ENCODE data around the gene FGF11. TPM values are rescaled to one million over a fixed set of nuclear protein-coding genes. Genes with fewer than 3 reads are reported as not detected.

The FGF11 gene
- total and polyA plus RNA-seq, 2 experiments from 2014 or later = 50.4 to 51.9 TPM

DNA sequence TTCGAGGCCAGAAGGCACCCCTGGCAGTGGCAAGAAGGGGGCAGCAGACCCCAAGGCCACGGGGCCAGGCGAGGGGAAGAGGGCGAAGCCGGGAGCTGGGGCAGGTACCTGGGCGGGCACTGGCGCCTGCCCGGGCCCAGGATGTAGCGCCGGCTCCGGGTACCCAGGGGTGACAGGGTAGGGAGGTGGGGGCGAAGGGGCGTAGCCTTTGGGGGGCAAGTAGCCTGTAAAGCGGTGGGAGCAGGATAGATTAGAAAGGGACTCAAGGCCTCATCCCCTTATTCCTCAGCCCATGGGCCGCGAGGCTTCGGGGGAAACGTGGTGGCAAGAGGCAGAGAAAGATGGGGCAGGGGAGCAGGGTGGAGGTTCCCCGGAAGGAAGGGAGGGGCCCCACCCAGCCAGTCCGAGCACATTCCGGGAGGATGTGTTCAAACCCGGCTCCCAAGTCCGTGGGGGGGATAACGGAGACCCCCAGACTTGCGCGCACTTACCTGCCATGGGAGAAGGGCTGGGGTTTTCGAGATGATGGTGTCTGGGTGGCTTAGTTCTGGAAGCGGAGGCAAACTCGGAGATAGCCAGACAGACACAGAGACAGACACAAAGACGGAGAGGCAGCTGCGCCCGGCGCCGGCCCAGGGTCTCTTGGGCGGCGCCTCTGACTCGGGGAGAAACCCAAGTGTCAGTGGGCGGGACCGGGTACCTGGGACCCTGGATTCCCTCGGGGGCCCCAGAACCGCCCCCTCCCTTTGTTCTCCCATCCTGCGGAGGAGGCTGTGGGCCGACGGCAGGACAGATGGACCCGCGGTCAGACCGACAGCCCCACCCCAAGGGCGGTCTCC is 45.5 kb upstream of the FGF11 start:
- peak overlapping the region; percentile 74 for H3K4me3 ChIP-seq
- H3K9me3 ChIP-seq (ENCODE audit: low read depth) = no peaks in the 10 kb centered on the region
- no peaks in the 10 kb centered on the region for H3K27me3 ChIP-seq
- DNase-seq (ENCODE audit: low read depth in 1 of 2, low spot score in 1 of 2) = peak; percentile 16 to 60
- H3K27ac ChIP-seq = no peak overlapping the region
- H3K4me1 ChIP-seq (ENCODE audit: low read depth) = peaks cover 4% of the 10 kb centered on the region
- no peaks in the 10 kb centered on the region for H3K36me3 ChIP-seq
- TF ChIP-seq, protein P1, sequence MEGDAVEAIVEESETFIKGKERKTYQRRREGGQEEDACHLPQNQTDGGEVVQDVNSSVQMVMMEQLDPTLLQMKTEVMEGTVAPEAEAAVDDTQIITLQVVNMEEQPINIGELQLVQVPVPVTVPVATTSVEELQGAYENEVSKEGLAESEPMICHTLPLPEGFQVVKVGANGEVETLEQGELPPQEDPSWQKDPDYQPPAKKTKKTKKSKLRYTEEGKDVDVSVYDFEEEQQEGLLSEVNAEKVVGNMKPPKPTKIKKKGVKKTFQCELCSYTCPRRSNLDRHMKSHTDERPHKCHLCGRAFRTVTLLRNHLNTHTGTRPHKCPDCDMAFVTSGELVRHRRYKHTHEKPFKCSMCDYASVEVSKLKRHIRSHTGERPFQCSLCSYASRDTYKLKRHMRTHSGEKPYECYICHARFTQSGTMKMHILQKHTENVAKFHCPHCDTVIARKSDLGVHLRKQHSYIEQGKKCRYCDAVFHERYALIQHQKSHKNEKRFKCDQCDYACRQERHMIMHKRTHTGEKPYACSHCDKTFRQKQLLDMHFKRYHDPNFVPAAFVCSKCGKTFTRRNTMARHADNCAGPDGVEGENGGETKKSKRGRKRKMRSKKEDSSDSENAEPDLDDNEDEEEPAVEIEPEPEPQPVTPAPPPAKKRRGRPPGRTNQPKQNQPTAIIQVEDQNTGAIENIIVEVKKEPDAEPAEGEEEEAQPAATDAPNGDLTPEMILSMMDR (IDR thresholded peaks at IDR 0.05; ENCODE audit: low read depth, low read length) = no peak

DNA sequence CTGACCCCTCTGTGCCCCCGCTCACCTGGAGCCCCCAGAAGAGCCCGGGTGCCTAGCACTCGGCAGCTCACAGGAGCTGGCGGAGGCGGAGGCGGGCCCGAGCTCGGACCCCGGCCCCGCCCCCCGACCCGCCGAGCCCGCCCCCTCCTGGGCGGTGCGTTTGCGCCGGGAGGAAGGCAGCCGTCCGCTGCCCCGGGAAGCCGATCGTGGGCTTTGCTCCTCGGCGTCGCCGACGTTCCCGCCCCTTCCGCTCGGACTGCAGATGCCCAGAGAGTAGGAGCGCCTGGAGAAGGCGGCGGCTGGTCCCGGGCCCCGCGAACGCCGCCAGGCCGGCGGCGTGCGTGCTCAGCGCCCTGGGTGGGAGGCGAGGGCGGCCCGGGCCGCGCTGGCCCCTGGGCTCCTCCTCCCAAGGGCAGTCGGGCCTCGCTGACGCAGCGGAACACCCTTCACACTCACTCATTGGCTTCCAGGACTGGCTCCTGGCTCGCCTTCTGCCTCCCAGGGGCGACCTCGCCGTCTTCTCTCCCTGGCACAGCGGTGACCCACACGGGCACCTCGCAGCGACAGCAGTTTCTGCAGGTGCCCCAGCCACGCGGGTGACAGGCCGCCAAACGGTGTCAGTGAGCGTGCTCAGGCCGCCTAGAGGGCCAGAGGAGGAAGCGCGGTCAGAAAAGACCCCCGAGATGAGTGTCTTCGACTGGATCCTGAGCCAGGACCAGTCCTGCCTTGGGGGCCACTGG is 44.7 kb upstream of the FGF11 start, which contains the start of gene PLSCR3:
PLSCR3 (minus strand) TSS at position 74 of the 740 bp plus-strand sequence. CDS start 415 bp downstream, outside the sequence.
- TF ChIP-seq, protein P1 (IDR thresholded peaks at IDR 0.05; ENCODE audit: low read depth, low read length) = peak; percentile 40
- H3K4me3 ChIP-seq = peak within 1 kb of the TSS; percentile 74
- no peaks in the 10 kb centered on the region for H3K27me3 ChIP-seq
- peak within 1 kb of the TSS; percentile 87 for H3K27ac ChIP-seq
- peaks cover 4% of the 10 kb centered on the region for H3K4me1 ChIP-seq (ENCODE audit: low read depth)
- peak; percentile 89 to 93 for DNase-seq (ENCODE audit: low read depth in 1 of 2, low spot score in 1 of 2)
- H3K36me3 ChIP-seq = no peaks in the 10 kb centered on the region
- H3K9me3 ChIP-seq (ENCODE audit: low read depth) = no peaks in the 10 kb centered on the region

DNA sequence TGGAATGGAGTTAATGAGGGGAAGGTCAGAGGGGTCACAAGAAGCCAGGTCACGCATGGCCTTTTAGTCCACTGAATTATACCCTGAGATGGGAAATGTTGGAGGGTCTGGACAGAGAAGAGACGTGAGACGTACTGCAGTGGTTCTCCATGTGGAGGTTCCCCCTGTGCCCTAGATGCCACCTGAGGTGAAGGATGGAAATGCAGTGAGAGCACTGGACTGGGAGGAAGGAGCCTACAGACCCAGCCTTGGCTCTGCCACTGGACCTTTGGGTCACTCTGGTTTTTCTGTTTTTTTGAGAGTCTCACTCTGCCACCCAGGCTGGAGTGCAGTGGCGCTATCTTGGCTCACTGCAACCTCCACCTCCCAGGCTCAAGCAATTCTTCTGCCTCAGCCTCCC is 43.2 kb upstream of the FGF11 start:
- no peaks in the 10 kb centered on the region for H3K9me3 ChIP-seq (ENCODE audit: low read depth)
- TF ChIP-seq, protein P1 (IDR thresholded peaks at IDR 0.05; ENCODE audit: low read depth, low read length) = no peak
- H3K36me3 ChIP-seq = no peaks in the 10 kb centered on the region
- H3K4me1 ChIP-seq (ENCODE audit: low read depth) = peaks cover 4% of the 10 kb centered on the region
- no peak overlapping the region for H3K4me3 ChIP-seq
- DNase-seq (ENCODE audit: low read depth in 1 of 2, low spot score in 1 of 2) = no peak
- H3K27ac ChIP-seq = no peak overlapping the region
- no peaks in the 10 kb centered on the region for H3K27me3 ChIP-seq

DNA sequence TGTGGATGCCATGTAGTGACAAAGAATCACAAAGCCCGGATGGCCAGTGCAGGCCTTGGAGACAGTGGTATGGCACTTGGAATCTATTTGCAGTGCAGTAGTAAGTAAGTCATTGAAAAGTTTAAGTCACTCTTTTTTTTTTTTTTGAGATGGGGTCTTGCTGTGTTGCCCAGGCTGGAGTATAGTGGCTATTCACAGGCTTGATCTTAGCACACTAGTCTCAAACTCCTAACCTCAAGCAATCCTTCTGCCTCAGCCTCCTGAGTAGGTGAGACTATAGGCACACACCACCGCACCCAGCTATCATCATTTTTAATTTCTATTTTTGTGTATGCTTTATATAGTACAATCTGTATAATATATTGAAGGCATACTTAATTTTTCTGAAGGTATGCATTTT is 40.7 kb upstream of the FGF11 start:
- TF ChIP-seq, protein P1 (IDR thresholded peaks at IDR 0.05; ENCODE audit: low read depth, low read length) = no peak
- Histone ChIP-seq H3K27me3 (no peaks in the 10 kb centered on the region), H3K36me3 (no peaks in the 10 kb centered on the region), H3K9me3 (ENCODE audit: low read depth) (no peaks in the 10 kb centered on the region), H3K27ac (no peak overlapping the region), H3K4me3 (no peak overlapping the region), H3K4me1 (ENCODE audit: low read depth) (peaks cover 13% of the 10 kb centered on the region)
- DNase-seq (ENCODE audit: low read depth in 1 of 2, low spot score in 1 of 2) = no peak

DNA sequence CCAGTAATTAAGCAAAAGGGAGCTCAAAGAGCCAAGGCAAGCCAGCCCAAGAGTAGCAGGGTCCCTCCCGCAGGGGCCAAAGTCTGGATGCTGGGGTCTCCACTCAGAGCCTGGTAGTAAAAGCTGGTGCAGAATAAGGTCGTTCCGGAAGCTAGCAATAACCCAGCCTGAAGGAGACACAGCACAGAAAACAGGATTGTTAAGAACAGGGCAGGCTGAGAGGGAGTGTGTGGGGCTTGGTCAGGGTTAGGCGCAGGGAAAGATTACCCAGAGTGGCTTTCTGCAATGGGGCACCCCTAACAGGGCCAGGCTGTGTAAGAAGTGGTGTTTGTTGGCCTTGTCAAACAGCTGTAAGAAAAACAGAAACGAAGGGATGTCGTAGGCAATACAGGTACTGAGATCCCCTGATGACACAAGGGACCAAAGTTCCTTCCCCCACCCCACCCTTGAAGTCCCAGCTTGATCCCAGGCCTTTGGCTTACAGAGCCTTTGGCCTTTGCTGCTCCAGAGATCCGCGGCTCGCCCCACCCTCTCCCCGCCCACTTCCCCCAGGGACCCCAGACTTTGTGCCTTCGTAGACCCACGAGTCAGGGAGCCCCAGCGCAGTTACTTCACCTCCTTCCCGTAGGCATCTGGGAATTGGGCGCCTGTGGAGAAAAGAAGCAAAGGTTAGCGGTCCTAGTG is 36.1 kb upstream of the FGF11 start:
- H3K27ac ChIP-seq = peak overlapping the region; percentile 80
- H3K4me3 ChIP-seq = peak overlapping the region; percentile 53
- no peaks in the 10 kb centered on the region for H3K27me3 ChIP-seq
- DNase-seq (ENCODE audit: low read depth in 1 of 2, low spot score in 1 of 2) = no peak
- H3K4me1 ChIP-seq (ENCODE audit: low read depth) = peaks cover 11% of the 10 kb centered on the region
- TF ChIP-seq, protein P1 (IDR thresholded peaks at IDR 0.05; ENCODE audit: low read depth, low read length) = no peak
- H3K36me3 ChIP-seq = no peaks in the 10 kb centered on the region
- no peaks in the 10 kb centered on the region for H3K9me3 ChIP-seq (ENCODE audit: low read depth)
